ENCODE data around the gene COL9A2.

The COL9A2 gene

GRCh38 chr1:40303051-40303771 lies 13.9 kb downstream of the COL9A2 start:
- no peak for DNase-seq (ENCODE audit: low read depth, low spot score)

- DNase-seq (ENCODE audit: low read depth, low spot score) = no peak
These were observed 14.6 kb downstream of the COL9A2 start for GRCh38 chr1:40302475-40302874.

- no peak for DNase-seq (ENCODE audit: low read depth, low spot score)
These were observed 15.4 kb downstream of the COL9A2 start for GRCh38 chr1:40301541-40302299.

GRCh38 chr1:40301066-40301465 lies 16.0 kb downstream of the COL9A2 start:
- DNase-seq (ENCODE audit: low read depth, low spot score) = no peak

GRCh38 chr1:40300651-40301050 lies 16.4 kb downstream of the COL9A2 start:
- no peak for DNase-seq (ENCODE audit: low read depth, low spot score)

- no peak for DNase-seq (ENCODE audit: low read depth, low spot score)
These were observed 16.9 kb downstream of the COL9A2 start for GRCh38 chr1:40300249-40300567.

- no peak for DNase-seq (ENCODE audit: low read depth, low spot score)
These were observed 17.5 kb downstream of the COL9A2 start for GRCh38 chr1:40299366-40300248.

- DNase-seq (ENCODE audit: low read depth, low spot score) = no peak
These were observed 25.8 kb downstream of the COL9A2 start for GRCh38 chr1:40291293-40291692.

- no peak for DNase-seq (ENCODE audit: low read depth, low spot score)
These were observed 35.2 kb downstream of the COL9A2 start for GRCh38 chr1:40281853-40282252.

GRCh38 chr1:40276122-40276521 lies 41.0 kb downstream of the COL9A2 start:
- DNase-seq (ENCODE audit: low read depth, low spot score) = no peak

- no peak for DNase-seq (ENCODE audit: low read depth, low spot score)
These were observed 42.8 kb downstream of the COL9A2 start for GRCh38 chr1:40274331-40274730.

GRCh38 chr1:40273547-40274166 lies 43.4 kb downstream of the COL9A2 start:
- no peak for DNase-seq (ENCODE audit: low read depth, low spot score)

- DNase-seq (ENCODE audit: low read depth, low spot score) = no peak
These were observed 44.4 kb downstream of the COL9A2 start for GRCh38 chr1:40272653-40273213.

GRCh38 chr1:40270152-40270834 lies 46.8 kb downstream of the COL9A2 start:
- DNase-seq (ENCODE audit: low read depth, low spot score) = no peak

GRCh38 chr1:40268211-40268610 lies 48.9 kb downstream of the COL9A2 start:
- DNase-seq (ENCODE audit: low read depth, low spot score) = no peak

GRCh38 chr1:40267767-40268187 lies 49.3 kb downstream of the COL9A2 start:
- DNase-seq (ENCODE audit: low read depth, low spot score) = no peak

GRCh38 chr1:40266786-40267535 lies 50.1 kb downstream of the COL9A2 start:
- DNase-seq (ENCODE audit: low read depth, low spot score) = no peak

GRCh38 chr1:40265919-40266318 lies 51.2 kb downstream of the COL9A2 start:
- DNase-seq (ENCODE audit: low read depth, low spot score) = no peak

GRCh38 chr1:40265298-40265697 lies 51.8 kb downstream of the COL9A2 start:
- no peak for DNase-seq (ENCODE audit: low read depth, low spot score)

GRCh38 chr1:40264354-40264781 lies 52.7 kb downstream of the COL9A2 start:
- no peak for DNase-seq (ENCODE audit: low read depth, low spot score)

All from iPS DF 19.7 (cell line).